Ascending aorta (tissue), 2 donors: ENCODE measurements around the gene PARP6. TPM values are rescaled to one million over a fixed set of nuclear protein-coding genes. Genes with fewer than 3 reads are reported as not detected.
A peak's percentile ranks its signal among the peaks of the same experiment; 100 is the strongest.

Experiments used
- DNase-seq, 2 donors: peaks; one replicate each; pipeline ENCODE4 v3.0.0-alpha.2; 2019; ENCODE audit warnings: low spot score in 2 of 2
- H3K27ac ChIP-seq, 2 donors: fragments of 200-600 bp; sonication (generic); one replicate each; pipeline ENCODE4 v1.5.1; 2016 to 2017; ENCODE audit warnings: mild to moderate bottlenecking in 1 of 2
- H3K27me3 ChIP-seq: fragments of 200-600 bp; sonication (generic); one replicate; pipeline ENCODE4 v1.5.1; 2017
- H3K36me3 ChIP-seq, 2 donors: fragments of 200-600 bp; sonication (generic); one replicate each; pipeline ENCODE4 v1.5.1; 2016
- H3K4me1 ChIP-seq, 2 donors: fragments of 200-600 bp; sonication (generic); one replicate each; pipeline ENCODE4 v1.5.1; 2016 to 2017; ENCODE audit warnings: mild to moderate bottlenecking in 1 of 2
- H3K4me3 ChIP-seq, 2 donors: fragments of 200-600 bp; sonication (generic); one replicate each; pipeline ENCODE4 v1.5.1; 2016 to 2017; ENCODE audit warnings: mild to moderate bottlenecking in 1 of 2
- H3K9me3 ChIP-seq, 2 donors: fragments of 200-600 bp; sonication (generic); one replicate each; pipeline ENCODE4 v1.5.1; 2016
- CTCF ChIP-seq, 3 experiments: fragments of 200-600 bp in 2 of 3; fragments of 450-650 bp in 1 of 3; sonication (generic) in 2 of 3; IDR thresholded peaks; one replicate each; pipeline ENCODE4 v1.5.1; 2016 to 2019; ENCODE audit warnings: antibody characterized with exemption in 3 of 3, mild to moderate bottlenecking in 1 of 3, moderate library complexity in 1 of 3
- intact Hi-C: fragments of 100-400 bp; cut with DNase I; formaldehyde crosslinking; loops from one replicate; pipeline ENCODE4 v1.15.1; 2023
- total RNA-seq: library from RNA; depleted of rRNA; stranded (reverse); fragments of >200 nt; gene quantifications from one replicate; pipeline ENCODE4 v1.1.0, GENCODE V29; 2016

Gene PARP6
- total RNA-seq, 1 donor from 2014 or later = 26.5 TPM

GRCh38 chr15:72201391-72201921 is 70.9 kb downstream of the PARP6 start:
- no peak for TF ChIP-seq CTCF (IDR thresholded peaks at IDR 0.05)
- intact Hi-C loops = no loop called here
- Histone ChIP-seq H3K4me3 (no peak overlapping the region), H3K27me3 (no peaks in the 10 kb centered on the region), H3K4me1 (peaks cover 6 to 7% of the 10 kb centered on the region in 2 donors), H3K9me3 (no peaks in the 10 kb centered on the region), H3K27ac (peak overlapping the region in 1 of 2 donors; percentile 8), H3K36me3 (peaks cover 66 to 76% of the 10 kb centered on the region in 2 donors)
- no peak for DNase-seq

- intact Hi-C loops = no loop called here
- H3K4me1 ChIP-seq = peaks cover 6 to 7% of the 10 kb centered on the region in 2 donors
- H3K9me3 ChIP-seq = no peaks in the 10 kb centered on the region
- no peaks in the 10 kb centered on the region for H3K27me3 ChIP-seq
- no peak overlapping the region for H3K4me3 ChIP-seq
- TF ChIP-seq CTCF (IDR thresholded peaks at IDR 0.05) = no peak
- H3K36me3 ChIP-seq = peaks cover 58 to 68% of the 10 kb centered on the region in 2 donors
- no peak for DNase-seq
- H3K27ac ChIP-seq = peak overlapping the region in 1 of 2 donors; percentile 8
These were observed 71.7 kb downstream of the PARP6 start for GRCh38 chr15:72200395-72201237.

GRCh38 chr15:72199721-72200212 is 72.6 kb downstream of the PARP6 start:
- Histone ChIP-seq H3K27me3 (no peaks in the 10 kb centered on the region), H3K9me3 (no peaks in the 10 kb centered on the region), H3K4me1 (peaks cover 6 to 7% of the 10 kb centered on the region in 2 donors), H3K27ac (peak overlapping the region in 1 of 2 donors; percentile 4), H3K4me3 (no peak overlapping the region), H3K36me3 (peaks cover 49 to 60% of the 10 kb centered on the region in 2 donors)
- intact Hi-C loops = loop anchor here (1.0 to 2.0 kb wide), 3 partner anchors 31 to 87 kb away; partner anchors contain the start of genes PARP6 and PKM
- DNase-seq = peak; percentile 28 to 88
- peak; percentile 86 to 95 (median 90) for TF ChIP-seq CTCF (IDR thresholded peaks at IDR 0.05)

GRCh38 chr15:72199205-72199515 is 73.2 kb downstream of the PARP6 start:
- H3K27me3 ChIP-seq = no peaks in the 10 kb centered on the region
- no peak overlapping the region for H3K4me3 ChIP-seq
- no peak for TF ChIP-seq CTCF (IDR thresholded peaks at IDR 0.05)
- intact Hi-C loops = loop anchor here (1.0 to 2.0 kb wide), 3 partner anchors 32 to 87 kb away; partner anchors contain the start of genes PARP6 and PKM
- H3K27ac ChIP-seq = no peak overlapping the region
- H3K4me1 ChIP-seq = peaks cover 6 to 7% of the 10 kb centered on the region in 2 donors
- no peaks in the 10 kb centered on the region for H3K9me3 ChIP-seq
- DNase-seq = no peak
- H3K36me3 ChIP-seq = peaks cover 46 to 55% of the 10 kb centered on the region in 2 donors

- TF ChIP-seq CTCF (IDR thresholded peaks at IDR 0.05) = no peak
- Histone ChIP-seq H3K36me3 (peaks cover 44 to 51% of the 10 kb centered on the region in 2 donors), H3K27ac (no peak overlapping the region), H3K27me3 (no peaks in the 10 kb centered on the region), H3K4me1 (peaks cover 4 to 6% of the 10 kb centered on the region in 2 donors), H3K4me3 (no peak overlapping the region), H3K9me3 (no peaks in the 10 kb centered on the region)
- no peak for DNase-seq
- intact Hi-C loops = loop anchor here (1.0 to 2.0 kb wide), 3 partner anchors 32 to 88 kb away; partner anchors contain the start of genes PARP6 and PKM
These were observed 73.8 kb downstream of the PARP6 start for GRCh38 chr15:72198356-72199204.
